H9 (cell line): Measurements from ENCODE around the gene LHFPL6. TPM values are rescaled to one million over a fixed set of nuclear protein-coding genes. Genes with fewer than 3 reads are reported as not detected.

ENCODE experiments used
- DNase-seq: peaks from one replicate; pipeline ENCODE4 v3.0.0-alpha.2; 2017
- H2AFZ ChIP-seq: one replicate; pipeline ENCODE4 v1.6.1; 2013; ENCODE audit warnings: mild to moderate bottlenecking, low read length, control low read depth, moderate library complexity
- H2AK5ac ChIP-seq: 2 replicates; pipeline ENCODE4 v1.6.1; 2013; ENCODE audit warnings: low read length, control low read depth, mixed read lengths; ENCODE audit not compliant: insufficient read length
- H2BK120ac ChIP-seq: one replicate; pipeline ENCODE4 v1.6.1; 2013; ENCODE audit warnings: low read depth, mild to moderate bottlenecking, low read length, control low read depth, inconsistent platforms; ENCODE audit not compliant: poor library complexity, severe bottlenecking
- H2BK12ac ChIP-seq: 2 replicates; pipeline ENCODE4 v1.6.1; 2013; ENCODE audit warnings: low read length, control low read depth, mixed read lengths, low read depth; ENCODE audit not compliant: insufficient read length
- H2BK15ac ChIP-seq: 2 replicates; pipeline ENCODE4 v1.6.1; 2013; ENCODE audit warnings: low read depth, low read length, control low read depth
- H2BK20ac ChIP-seq: one replicate; pipeline ENCODE4 v1.6.1; 2013; ENCODE audit warnings: low read depth, mild to moderate bottlenecking, low read length, control low read depth, inconsistent platforms; ENCODE audit not compliant: poor library complexity, severe bottlenecking
- H2BK5ac ChIP-seq: 2 replicates; pipeline ENCODE4 v1.6.1; 2013; ENCODE audit warnings: low read length, control low read depth, mixed read lengths; ENCODE audit not compliant: insufficient read length
- H3K14ac ChIP-seq: 2 replicates; pipeline ENCODE4 v1.6.1; 2013; ENCODE audit warnings: low read length, control low read depth; ENCODE audit not compliant: insufficient read depth
- H3K18ac ChIP-seq: 2 replicates; pipeline ENCODE4 v1.6.1; 2013; ENCODE audit warnings: low read depth, mild to moderate bottlenecking, mixed read lengths, low read length, control low read depth; ENCODE audit not compliant: insufficient read length
- H3K23ac ChIP-seq: 2 replicates; pipeline ENCODE4 v1.6.1; 2013; ENCODE audit warnings: low read length, control low read depth, mixed read lengths, low read depth; ENCODE audit not compliant: insufficient read length
- H3K23me2 ChIP-seq: 2 replicates; pipeline ENCODE4 v1.6.1; 2013; ENCODE audit warnings: low read depth, mild to moderate bottlenecking, mixed read lengths, low read length, control low read depth; ENCODE audit not compliant: insufficient read length, poor library complexity, severe bottlenecking
- H3K27ac ChIP-seq: 2 replicates; pipeline ENCODE4 v1.5.1; 2013; ENCODE audit warnings: low read length, control low read depth, mixed read lengths, low read depth; ENCODE audit not compliant: insufficient read length
- H3K27me3 ChIP-seq: 2 replicates; pipeline ENCODE4 v1.6.1; 2013; ENCODE audit warnings: low read length, control low read depth, inconsistent platforms; ENCODE audit not compliant: insufficient read depth
- H3K4ac ChIP-seq: 2 replicates; pipeline ENCODE4 v1.6.1; 2013; ENCODE audit warnings: low read depth, mild to moderate bottlenecking, control low read depth, inconsistent platforms, low read length, moderate library complexity
- H3K4me1 ChIP-seq: 2 replicates; pipeline ENCODE4 v1.6.1; 2013; ENCODE audit warnings: low read length, control low read depth, inconsistent platforms; ENCODE audit not compliant: insufficient read depth
- H3K4me2 ChIP-seq: 2 replicates; pipeline ENCODE4 v1.6.1; 2013; ENCODE audit warnings: low read length, control low read depth, mixed read lengths; ENCODE audit not compliant: insufficient read length, insufficient read depth
- H3K56ac ChIP-seq: 2 replicates; pipeline ENCODE4 v1.6.1; 2013; ENCODE audit warnings: low read depth, mild to moderate bottlenecking, mixed read lengths, low read length, control low read depth; ENCODE audit not compliant: insufficient read length
- H3K79me1 ChIP-seq: 2 replicates; pipeline ENCODE4 v1.6.1; 2013; ENCODE audit warnings: low read depth, mild to moderate bottlenecking, moderate library complexity, low read length, control low read depth, inconsistent platforms; ENCODE audit not compliant: insufficient read depth, poor library complexity, severe bottlenecking
- H3K79me2 ChIP-seq: 2 replicates; pipeline ENCODE4 v1.6.1; 2013; ENCODE audit warnings: low read length, control low read depth, inconsistent platforms; ENCODE audit not compliant: insufficient read depth
- H3K9ac ChIP-seq: 2 replicates; pipeline ENCODE4 v1.6.1; 2013; ENCODE audit warnings: low read length, control low read depth, mixed read lengths; ENCODE audit not compliant: insufficient read length; ENCODE audit errors: extremely low read depth
- H3K9me3 ChIP-seq: one replicate; pipeline ENCODE4 v1.6.1; 2013; ENCODE audit warnings: low read depth, low read length, inconsistent platforms; ENCODE audit not compliant: control insufficient read depth
- H3T11ph ChIP-seq: one replicate; pipeline ENCODE4 v1.6.1; 2013; ENCODE audit warnings: mild to moderate bottlenecking, low read length, control low read depth, inconsistent platforms
- H4K20me1 ChIP-seq: one replicate; pipeline ENCODE4 v1.6.1; 2013; ENCODE audit not compliant: control insufficient read depth, insufficient read length, insufficient read depth
- H4K5ac ChIP-seq: 2 replicates; pipeline ENCODE4 v1.6.1; 2013; ENCODE audit warnings: low read depth, mild to moderate bottlenecking, mixed read lengths, low read length, control low read depth; ENCODE audit not compliant: insufficient read length
- H4K8ac ChIP-seq: replicated peaks from 2 replicates; pipeline ENCODE4 v1.6.1; 2013; ENCODE audit warnings: low read length, control low read depth, mixed read lengths, low read depth; ENCODE audit not compliant: insufficient read length
- H4K91ac ChIP-seq: 2 replicates; pipeline ENCODE4 v1.6.1; 2013; ENCODE audit warnings: low read depth, mild to moderate bottlenecking, moderate library complexity, mixed read lengths, low read length, control low read depth; ENCODE audit not compliant: insufficient read length
- H3K27ac Mint-ChIP-seq, 3 experiments: 2 replicates in 2 of 3; 3 replicates in 1 of 3; pipeline ENCODE4 v1.8.0; 2020 to 2021; ENCODE audit warnings: mixed read lengths in 3 of 3, mild to moderate bottlenecking in 1 of 3, moderate library complexity in 1 of 3
- H3K27me3 Mint-ChIP-seq: 2 replicates; pipeline ENCODE4 v1.8.0; 2021; ENCODE audit warnings: low read depth, mild to moderate bottlenecking, moderate library complexity, mixed read lengths
- H3K36me3 Mint-ChIP-seq, 3 experiments: 2 replicates in 2 of 3; 3 replicates in 1 of 3; pipeline ENCODE4 v1.8.0; 2020 to 2021; ENCODE audit warnings: low read depth in 3 of 3, mixed read lengths in 3 of 3; ENCODE audit not compliant: insufficient read depth in 1 of 3
- H3K4me1 Mint-ChIP-seq, 2 experiments: 2 replicates each; pipeline ENCODE4 v1.8.0; 2020; ENCODE audit warnings: mixed read lengths in 2 of 2
- H3K4me3 Mint-ChIP-seq, 2 experiments: 2 replicates in 1 of 2; 3 replicates in 1 of 2; pipeline ENCODE4 v1.8.0; 2020 to 2021; ENCODE audit warnings: mild to moderate bottlenecking in 2 of 2, mixed read lengths in 2 of 2, moderate library complexity in 1 of 2
- H3K9me3 Mint-ChIP-seq, 2 experiments: 2 replicates in 1 of 2; 3 replicates in 1 of 2; pipeline ENCODE4 v1.8.0; 2020; ENCODE audit warnings: mild to moderate bottlenecking in 2 of 2, mixed read lengths in 2 of 2, moderate library complexity in 1 of 2
- WGBS: extraction: QIAGEN DNeasy Blood & Tissue Kit; methylation state at CpG from one replicate; pipeline ENCODE4 v1.1.7; 2013; ENCODE audit warnings: missing lambda C conversion rate, low lambda C conversion rate, mixed read lengths; ENCODE audit not compliant: insufficient read length; ENCODE audit errors: extremely low coverage; 5-methylcytosine and 5-hydroxymethylcytosine counted together
- total RNA-seq: library from RNA; stranded (reverse); gene quantifications from 2 replicates; pipeline ENCODE4 v1.2.1, GENCODE V29; 2021
- TF ChIP-seq, protein P1 (sequence below): fragments of 200-600 bp; sonication (generic); conservative IDR thresholded peaks from 3 replicates; pipeline ENCODE4 v1.8.0; 2021; ENCODE audit warnings: antibody characterized with exemption, mild to moderate bottlenecking

The LHFPL6 gene
- total RNA-seq, 1 experiment from 2014 or later: 3.5 TPM

DNA sequence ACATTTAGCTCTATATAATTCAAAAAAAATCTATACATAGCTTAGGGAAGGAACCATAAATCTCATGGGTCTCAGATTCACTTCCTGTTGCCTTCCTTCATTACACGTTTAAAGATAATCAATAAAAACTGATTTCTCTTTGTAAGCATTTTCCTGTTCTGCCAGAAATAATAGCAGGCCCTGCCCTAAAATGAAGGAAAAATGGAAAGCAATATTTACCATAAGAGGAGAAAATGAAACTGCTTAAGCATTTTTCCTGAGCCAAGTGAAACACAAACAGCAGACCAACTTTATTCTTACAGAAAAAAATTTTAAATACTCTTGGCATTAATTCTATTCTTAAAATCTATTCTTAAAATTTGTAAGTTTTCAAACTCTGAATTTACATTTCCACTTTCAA lies 4.0 kb downstream of the LHFPL6 start:
- Histone ChIP-seq H2AK5ac (no peak overlapping the region), H4K91ac (no peak overlapping the region), H3K4ac (no peak overlapping the region), H3K27ac (no peak overlapping the region), H3K9me3 (no peaks in the 10 kb centered on the region), H2AFZ (no peak overlapping the region), H3K14ac (no peak overlapping the region), H3K4me2 (no peak overlapping the region), H3K23ac (no peak overlapping the region), H3K4me1 (peaks cover 2% of the 10 kb centered on the region; the same call in 1 of the 2 replicates), H3T11ph (no peak overlapping the region), H3K79me1 (no peaks in the 10 kb centered on the region), H2BK20ac (no peak overlapping the region), H3K56ac (no peak overlapping the region), H3K79me2 (no peaks in the 10 kb centered on the region), H4K8ac (no peak overlapping the region), H3K23me2 (peaks cover 9% of the 10 kb centered on the region), H2BK5ac (no peak overlapping the region), H3K9ac (no peak overlapping the region), H3K18ac (no peak overlapping the region), H3K27me3 (peaks cover 3% of the 10 kb centered on the region; the same call in 1 of the 2 replicates), H2BK15ac (no peak overlapping the region), H4K20me1 (no peaks in the 10 kb centered on the region), H2BK120ac (no peak overlapping the region), H4K5ac (no peak overlapping the region), H2BK12ac (no peak overlapping the region)
- H3K4me1 Mint-ChIP-seq: peaks cover 17 to 22% of the 10 kb centered on the region in 2 experiments
- no peak for DNase-seq
- H3K27ac Mint-ChIP-seq: no peak overlapping the region
- H3K36me3 Mint-ChIP-seq: peaks cover 0 to 6% (median 3%) of the 10 kb centered on the region in 3 experiments; a peak in 3 of 7 replicates
- peaks cover 2 to 5% of the 10 kb centered on the region in 2 experiments; a peak in 3 of 5 replicates for H3K9me3 Mint-ChIP-seq
- peaks cover 33% of the 10 kb centered on the region for H3K27me3 Mint-ChIP-seq
- TF ChIP-seq, protein P1, sequence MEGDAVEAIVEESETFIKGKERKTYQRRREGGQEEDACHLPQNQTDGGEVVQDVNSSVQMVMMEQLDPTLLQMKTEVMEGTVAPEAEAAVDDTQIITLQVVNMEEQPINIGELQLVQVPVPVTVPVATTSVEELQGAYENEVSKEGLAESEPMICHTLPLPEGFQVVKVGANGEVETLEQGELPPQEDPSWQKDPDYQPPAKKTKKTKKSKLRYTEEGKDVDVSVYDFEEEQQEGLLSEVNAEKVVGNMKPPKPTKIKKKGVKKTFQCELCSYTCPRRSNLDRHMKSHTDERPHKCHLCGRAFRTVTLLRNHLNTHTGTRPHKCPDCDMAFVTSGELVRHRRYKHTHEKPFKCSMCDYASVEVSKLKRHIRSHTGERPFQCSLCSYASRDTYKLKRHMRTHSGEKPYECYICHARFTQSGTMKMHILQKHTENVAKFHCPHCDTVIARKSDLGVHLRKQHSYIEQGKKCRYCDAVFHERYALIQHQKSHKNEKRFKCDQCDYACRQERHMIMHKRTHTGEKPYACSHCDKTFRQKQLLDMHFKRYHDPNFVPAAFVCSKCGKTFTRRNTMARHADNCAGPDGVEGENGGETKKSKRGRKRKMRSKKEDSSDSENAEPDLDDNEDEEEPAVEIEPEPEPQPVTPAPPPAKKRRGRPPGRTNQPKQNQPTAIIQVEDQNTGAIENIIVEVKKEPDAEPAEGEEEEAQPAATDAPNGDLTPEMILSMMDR: no peak
- H3K4me3 Mint-ChIP-seq: no peak overlapping the region
- no CpG with 5 or more reads among the region's 1 CpG for WGBS
